Prostate gland (tissue), 1 donor: ENCODE measurements around the gene PAFAH1B1.

Source experiments
- POLR2A ChIP-seq: fragments of 450-650 bp; IDR thresholded peaks from one replicate; pipeline ENCODE4 v1.6.1; 2016; ENCODE audit warnings: antibody characterized with exemption, mild to moderate bottlenecking
- POLR2AphosphoS5 ChIP-seq: sonication (generic); formaldehyde crosslinking; IDR thresholded peaks from one replicate; pipeline ENCODE4 v1.6.1; 2017; ENCODE audit warnings: antibody characterized with exemption

GRCh38 chr17:2551493-2551892 is 42.0 kb upstream of the PAFAH1B1 start:
- TF ChIP-seq POLR2AphosphoS5 (no peak), POLR2A (no peak)
